Right lobe of liver (tissue), 4 donors: ENCODE measurements around the gene DNAL4.
A peak's percentile ranks its signal among the peaks of the same experiment; 100 is the strongest.

Source experiments
- POLR2A ChIP-seq: fragments of 450-650 bp; IDR thresholded peaks from one replicate; pipeline ENCODE4 v1.6.1; 2017; ENCODE audit warnings: antibody characterized with exemption, mild to moderate bottlenecking
- TF ChIP-seq, protein P1 (sequence below), 4 donors: fragments of 200-600 bp in 3 of 4; fragments of 450-650 bp in 1 of 4; IDR thresholded peaks; one replicate each; pipeline versions ENCODE4 v1.5.1 to v1.8.0; 2016 to 2022; ENCODE audit warnings: antibody characterized with exemption in 4 of 4, mild to moderate bottlenecking in 2 of 4
- donor health status: DM: no; HTN: no; CAD: no.
- donor health status: DM: no; HTN: no; CAD: no.
- donor health status: DM: no; HTN: yes; CAD: no.

GRCh38 chr22:38766076-38766777 lies 27.7 kb downstream of the DNAL4 start:
- no peak for TF ChIP-seq POLR2A
- TF ChIP-seq, protein P1, sequence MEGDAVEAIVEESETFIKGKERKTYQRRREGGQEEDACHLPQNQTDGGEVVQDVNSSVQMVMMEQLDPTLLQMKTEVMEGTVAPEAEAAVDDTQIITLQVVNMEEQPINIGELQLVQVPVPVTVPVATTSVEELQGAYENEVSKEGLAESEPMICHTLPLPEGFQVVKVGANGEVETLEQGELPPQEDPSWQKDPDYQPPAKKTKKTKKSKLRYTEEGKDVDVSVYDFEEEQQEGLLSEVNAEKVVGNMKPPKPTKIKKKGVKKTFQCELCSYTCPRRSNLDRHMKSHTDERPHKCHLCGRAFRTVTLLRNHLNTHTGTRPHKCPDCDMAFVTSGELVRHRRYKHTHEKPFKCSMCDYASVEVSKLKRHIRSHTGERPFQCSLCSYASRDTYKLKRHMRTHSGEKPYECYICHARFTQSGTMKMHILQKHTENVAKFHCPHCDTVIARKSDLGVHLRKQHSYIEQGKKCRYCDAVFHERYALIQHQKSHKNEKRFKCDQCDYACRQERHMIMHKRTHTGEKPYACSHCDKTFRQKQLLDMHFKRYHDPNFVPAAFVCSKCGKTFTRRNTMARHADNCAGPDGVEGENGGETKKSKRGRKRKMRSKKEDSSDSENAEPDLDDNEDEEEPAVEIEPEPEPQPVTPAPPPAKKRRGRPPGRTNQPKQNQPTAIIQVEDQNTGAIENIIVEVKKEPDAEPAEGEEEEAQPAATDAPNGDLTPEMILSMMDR (IDR thresholded peaks at IDR 0.05), result peak; percentile 81 to 95 (median 90)
